Chondrocyte (in vitro differentiated cells): ENCODE results near the gene RRM2. TPM values are rescaled to one million over a fixed set of nuclear protein-coding genes. Genes with fewer than 3 reads are reported as not detected.
"Not testable (repeated sequence)": the region's sequence is repeated elsewhere in the genome, so short reads cannot be mapped to it uniquely, and the experiment has no call there.

Source experiments
- DNase-seq: peaks from one replicate; pipeline ENCODE4 v3.0.0; 2021; ENCODE audit warnings: mixed read lengths, low spot score
- H3K27ac Mint-ChIP-seq: one replicate; pipeline ENCODE4 v1.8.0; 2021; ENCODE audit warnings: mild to moderate bottlenecking, moderate library complexity, mixed read lengths; ENCODE audit not compliant: unreplicated experiment
- H3K27me3 Mint-ChIP-seq: 2 replicates; pipeline ENCODE4 v1.8.0; 2021; ENCODE audit warnings: low read depth, mixed read lengths
- H3K36me3 Mint-ChIP-seq: 2 replicates; pipeline ENCODE4 v1.8.0; 2021; ENCODE audit warnings: low read depth, mixed read lengths
- H3K4me1 Mint-ChIP-seq: 2 replicates; pipeline ENCODE4 v1.8.0; 2021; ENCODE audit warnings: low read depth, mild to moderate bottlenecking, mixed read lengths
- H3K4me3 Mint-ChIP-seq: one replicate; pipeline ENCODE4 v1.8.0; 2021; ENCODE audit warnings: mild to moderate bottlenecking, moderate library complexity, mixed read lengths; ENCODE audit not compliant: unreplicated experiment
- H3K9me3 Mint-ChIP-seq: 2 replicates; pipeline ENCODE4 v1.8.0; 2021; ENCODE audit warnings: low read depth, mixed read lengths
- total RNA-seq: library from RNA; stranded (reverse); gene quantifications from 3 replicates; pipeline ENCODE4 v1.2.1, GENCODE V29; 2021
- TF ChIP-seq, protein P1 (sequence below): fragments of 200-600 bp; sonication (generic); IDR thresholded peaks from 2 replicates; pipeline ENCODE4 v1.5.0; 2021; ENCODE audit warnings: antibody characterized with exemption, mild to moderate bottlenecking, moderate library complexity

The RRM2 gene
- total RNA-seq, 1 donor from 2014 or later: 25.7 TPM

GRCh38 chr2:10103179-10103578 lies 19.4 kb upstream of the RRM2 start:
- no peak overlapping the region for H3K4me3 Mint-ChIP-seq
- DNase-seq: no peak
- H3K27me3 Mint-ChIP-seq: no peaks in the 10 kb centered on the region
- H3K36me3 Mint-ChIP-seq: no peaks in the 10 kb centered on the region
- TF ChIP-seq, protein P1, sequence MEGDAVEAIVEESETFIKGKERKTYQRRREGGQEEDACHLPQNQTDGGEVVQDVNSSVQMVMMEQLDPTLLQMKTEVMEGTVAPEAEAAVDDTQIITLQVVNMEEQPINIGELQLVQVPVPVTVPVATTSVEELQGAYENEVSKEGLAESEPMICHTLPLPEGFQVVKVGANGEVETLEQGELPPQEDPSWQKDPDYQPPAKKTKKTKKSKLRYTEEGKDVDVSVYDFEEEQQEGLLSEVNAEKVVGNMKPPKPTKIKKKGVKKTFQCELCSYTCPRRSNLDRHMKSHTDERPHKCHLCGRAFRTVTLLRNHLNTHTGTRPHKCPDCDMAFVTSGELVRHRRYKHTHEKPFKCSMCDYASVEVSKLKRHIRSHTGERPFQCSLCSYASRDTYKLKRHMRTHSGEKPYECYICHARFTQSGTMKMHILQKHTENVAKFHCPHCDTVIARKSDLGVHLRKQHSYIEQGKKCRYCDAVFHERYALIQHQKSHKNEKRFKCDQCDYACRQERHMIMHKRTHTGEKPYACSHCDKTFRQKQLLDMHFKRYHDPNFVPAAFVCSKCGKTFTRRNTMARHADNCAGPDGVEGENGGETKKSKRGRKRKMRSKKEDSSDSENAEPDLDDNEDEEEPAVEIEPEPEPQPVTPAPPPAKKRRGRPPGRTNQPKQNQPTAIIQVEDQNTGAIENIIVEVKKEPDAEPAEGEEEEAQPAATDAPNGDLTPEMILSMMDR: no peak
- H3K9me3 Mint-ChIP-seq: no peaks in the 10 kb centered on the region
- H3K4me1 Mint-ChIP-seq: no peaks in the 10 kb centered on the region
- no peak overlapping the region for H3K27ac Mint-ChIP-seq

DNA sequence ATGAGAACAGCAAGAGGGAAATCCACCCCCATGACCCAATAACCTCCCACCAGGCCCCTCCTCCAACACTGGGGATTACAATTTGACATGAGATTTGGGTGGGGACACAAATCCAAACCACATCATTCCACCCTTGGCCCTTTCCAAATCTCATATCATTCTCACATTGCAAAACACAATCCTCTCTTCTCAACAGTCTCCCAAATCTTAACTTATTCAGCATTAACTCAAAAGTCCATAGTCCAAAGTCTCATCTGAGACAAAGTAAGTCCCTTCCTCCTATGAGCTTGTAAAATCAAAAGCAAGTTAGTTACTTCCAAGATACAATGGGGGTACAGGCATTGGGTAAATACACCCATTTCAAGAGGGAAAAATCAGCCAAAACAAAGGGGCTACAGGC lies 17.6 kb upstream of the RRM2 start:
- H3K4me3 Mint-ChIP-seq, H3K27ac Mint-ChIP-seq, H3K9me3 Mint-ChIP-seq, H3K27me3 Mint-ChIP-seq, DNase-seq, H3K36me3 Mint-ChIP-seq, H3K4me1 Mint-ChIP-seq: not testable (repeated sequence)

- no peak for DNase-seq
- no peaks in the 10 kb centered on the region for H3K36me3 Mint-ChIP-seq
- H3K27ac Mint-ChIP-seq: peak overlapping the region; percentile 43
- H3K4me1 Mint-ChIP-seq: no peaks in the 10 kb centered on the region
- H3K9me3 Mint-ChIP-seq: no peaks in the 10 kb centered on the region
- TF ChIP-seq, protein P1: no peak
- no peak overlapping the region for H3K4me3 Mint-ChIP-seq
- H3K27me3 Mint-ChIP-seq: no peaks in the 10 kb centered on the region
Observed at GRCh38 chr2:10109311-10109710, 13.2 kb upstream of the RRM2 start.

DNA sequence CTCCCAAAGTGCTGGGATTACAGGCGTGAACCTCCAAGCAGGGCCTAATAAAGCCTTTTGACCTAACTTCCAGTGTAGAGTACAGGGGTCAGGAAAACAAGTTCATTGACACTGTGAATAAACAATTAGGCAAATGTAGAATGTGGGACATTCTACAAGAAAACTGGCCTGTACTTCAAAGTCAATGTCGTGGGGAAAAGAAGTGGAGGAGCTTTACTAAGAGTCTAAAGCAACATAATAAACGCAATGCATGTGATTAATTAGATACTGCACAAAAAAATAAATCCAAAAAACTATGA lies 3.6 kb upstream of the RRM2 start:
- H3K4me1 Mint-ChIP-seq: peaks cover 23% of the 10 kb centered on the region
- DNase-seq: no peak
- no peaks in the 10 kb centered on the region for H3K9me3 Mint-ChIP-seq
- TF ChIP-seq, protein P1: no peak
- H3K27ac Mint-ChIP-seq: no peak overlapping the region
- H3K36me3 Mint-ChIP-seq: no peaks in the 10 kb centered on the region
- H3K27me3 Mint-ChIP-seq: no peaks in the 10 kb centered on the region
- H3K4me3 Mint-ChIP-seq: no peak overlapping the region

DNA sequence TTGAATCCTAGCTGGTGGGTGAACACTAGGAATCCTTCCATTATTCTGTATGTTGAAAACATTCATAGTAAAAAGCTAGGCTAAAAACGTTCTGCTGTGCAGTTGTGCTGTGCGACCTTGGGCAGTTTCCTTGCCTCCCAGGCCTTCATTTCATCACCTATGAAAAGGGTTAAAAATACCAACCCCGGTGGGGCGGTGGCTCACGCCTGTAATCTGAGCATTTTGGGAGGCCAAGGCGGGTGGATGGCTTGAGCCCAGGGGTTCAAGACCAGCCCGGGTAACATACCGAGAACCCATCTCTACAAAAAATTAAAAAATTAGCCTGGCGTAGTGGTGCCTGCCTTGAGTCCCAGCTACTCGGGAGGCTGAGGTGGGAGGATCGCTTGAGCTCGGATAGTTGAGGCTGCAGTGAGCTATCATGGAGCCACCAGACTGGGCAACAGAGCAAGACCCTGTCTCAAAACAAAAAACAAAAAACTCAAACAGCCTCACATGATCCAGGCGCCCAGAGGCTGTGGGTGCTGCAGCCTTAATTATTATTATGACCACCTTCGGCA lies 2.9 kb upstream of the RRM2 start:
- DNase-seq: no peak
- H3K27me3 Mint-ChIP-seq: no peaks in the 10 kb centered on the region
- TF ChIP-seq, protein P1: no peak
- peak overlapping the region; percentile 97 for H3K4me3 Mint-ChIP-seq
- peaks cover 30% of the 10 kb centered on the region for H3K4me1 Mint-ChIP-seq
- no peaks in the 10 kb centered on the region for H3K9me3 Mint-ChIP-seq
- no peaks in the 10 kb centered on the region for H3K36me3 Mint-ChIP-seq
- peak overlapping the region; percentile 95 for H3K27ac Mint-ChIP-seq

- Mint-ChIP-seq H3K4me1 (peaks cover 37% of the 10 kb centered on the region), H3K27me3 (no peaks in the 10 kb centered on the region), H3K27ac (peak overlapping the region; percentile 95), H3K4me3 (peak overlapping the region; percentile 97), H3K9me3 (no peaks in the 10 kb centered on the region), H3K36me3 (no peaks in the 10 kb centered on the region)
- peak; percentile 95 for DNase-seq
- TF ChIP-seq, protein P1: peak; percentile 25
Observed at GRCh38 chr2:10120158-10120876, 2.2 kb upstream of the RRM2 start.
